DND-41 (cell line): ENCODE data around the gene TBCK.

Experiments used
- ATAC-seq: fragments of 200-7000 bp; cut with Tn5 transposase; 3 replicates; pipeline ENCODE4 v1.9.1; 2021; ENCODE audit warnings: low read depth; ENCODE audit not compliant: insufficient read depth
- DNase-seq: peaks from one replicate; pipeline ENCODE4 v3.0.0-alpha.2; 2020
- H2AFZ ChIP-seq: 2 replicates; pipeline ENCODE4 v1.6.0; 2012; ENCODE audit warnings: low read depth, low read length
- H3K27ac ChIP-seq: 2 replicates; pipeline ENCODE4 v1.5.1; 2012; ENCODE audit warnings: low read length, inconsistent platforms
- H3K27me3 ChIP-seq: fragments of 200-600 bp; sonication (generic); 2 replicates; pipeline ENCODE4 v1.6.0; 2012; ENCODE audit warnings: low read length, mild to moderate bottlenecking, inconsistent platforms; ENCODE audit not compliant: insufficient read depth, poor library complexity
- H3K36me3 ChIP-seq: 2 replicates; pipeline ENCODE4 v1.5.1; 2012; ENCODE audit warnings: low read length, inconsistent platforms; ENCODE audit not compliant: insufficient read depth
- H3K4me1 ChIP-seq: 2 replicates; pipeline ENCODE4 v1.5.1; 2012; ENCODE audit warnings: mild to moderate bottlenecking, low read length; ENCODE audit not compliant: insufficient read depth
- H3K4me2 ChIP-seq: 2 replicates; pipeline ENCODE4 v1.6.0; 2012; ENCODE audit warnings: mild to moderate bottlenecking, moderate library complexity, low read length, inconsistent platforms; ENCODE audit not compliant: insufficient read depth
- H3K4me3 ChIP-seq, 2 experiments: fragments of 200-600 bp in 1 of 2; shearing (Covaris generic) in 1 of 2; 2 replicates each; pipeline ENCODE4 v1.5.1; 2012 to 2016; ENCODE audit warnings: inconsistent platforms in 2 of 2, low read length in 2 of 2, mild to moderate bottlenecking in 2 of 2, low read depth in 1 of 2, moderate library complexity in 1 of 2
- H3K79me2 ChIP-seq: 2 replicates; pipeline ENCODE4 v1.6.0; 2012; ENCODE audit warnings: low read length, inconsistent platforms; ENCODE audit not compliant: insufficient read depth
- H3K9ac ChIP-seq: 2 replicates; pipeline ENCODE4 v1.6.0; 2012; ENCODE audit warnings: low read depth, mild to moderate bottlenecking, inconsistent platforms, low read length, moderate library complexity
- H3K9me3 ChIP-seq: 2 replicates; pipeline ENCODE4 v1.5.1; 2012; ENCODE audit warnings: low read length, moderate library complexity, mild to moderate bottlenecking, inconsistent platforms; ENCODE audit not compliant: insufficient read depth, severe bottlenecking
- H4K20me1 ChIP-seq: 2 replicates; pipeline ENCODE4 v1.6.0; 2012; ENCODE audit warnings: low read length; ENCODE audit not compliant: insufficient read depth
- EZH2 ChIP-seq: IDR thresholded peaks from 3 replicates; pipeline ENCODE4 v1.6.1; 2012; ENCODE audit warnings: borderline replicate concordance, low read depth, mild to moderate bottlenecking, moderate library complexity, low read length, inconsistent platforms; ENCODE audit not compliant: severe bottlenecking
- TF ChIP-seq, protein P1 (sequence below): IDR thresholded peaks from 2 replicates; pipeline ENCODE4 v1.5.1; 2012; ENCODE audit warnings: borderline replicate concordance, low read length, moderate library complexity, mild to moderate bottlenecking; ENCODE audit not compliant: poor library complexity, severe bottlenecking; ENCODE audit errors: extremely low read depth

The TBCK gene

DNA sequence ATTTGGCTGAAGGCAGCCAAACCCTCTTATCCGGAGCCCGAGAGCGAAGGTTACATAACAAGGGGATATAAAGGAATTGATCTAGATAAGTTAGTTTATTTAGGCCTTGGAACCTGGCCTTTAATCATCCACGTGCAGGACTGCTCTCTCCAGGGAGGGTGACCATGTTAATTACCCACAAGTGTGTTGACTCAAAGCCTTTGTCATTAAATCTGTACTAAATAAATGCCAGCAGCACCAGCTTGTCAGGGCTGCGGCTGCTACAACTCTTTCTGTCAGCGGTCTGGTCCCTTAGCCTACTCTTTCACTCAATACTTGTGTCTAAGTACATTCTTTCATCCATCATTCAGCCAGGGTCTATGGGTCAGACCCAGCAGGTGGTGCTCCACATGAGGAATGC, 206.1 kb downstream of the TBCK start:
- Histone ChIP-seq H3K27ac (no peak overlapping the region), H3K4me3 (no peak overlapping the region), H3K36me3 (peaks cover 22% of the 10 kb centered on the region; the same call in 1 of the 2 replicates), H3K9me3 (peaks cover 26% of the 10 kb centered on the region), H2AFZ (no peak overlapping the region), H3K4me2 (no peak overlapping the region), H4K20me1 (no peaks in the 10 kb centered on the region), H3K27me3 (no peaks in the 10 kb centered on the region), H3K79me2 (no peaks in the 10 kb centered on the region), H3K4me1 (no peaks in the 10 kb centered on the region), H3K9ac (no peak overlapping the region)
- ATAC-seq: no peak
- no peak for DNase-seq
- TF ChIP-seq, protein P1, sequence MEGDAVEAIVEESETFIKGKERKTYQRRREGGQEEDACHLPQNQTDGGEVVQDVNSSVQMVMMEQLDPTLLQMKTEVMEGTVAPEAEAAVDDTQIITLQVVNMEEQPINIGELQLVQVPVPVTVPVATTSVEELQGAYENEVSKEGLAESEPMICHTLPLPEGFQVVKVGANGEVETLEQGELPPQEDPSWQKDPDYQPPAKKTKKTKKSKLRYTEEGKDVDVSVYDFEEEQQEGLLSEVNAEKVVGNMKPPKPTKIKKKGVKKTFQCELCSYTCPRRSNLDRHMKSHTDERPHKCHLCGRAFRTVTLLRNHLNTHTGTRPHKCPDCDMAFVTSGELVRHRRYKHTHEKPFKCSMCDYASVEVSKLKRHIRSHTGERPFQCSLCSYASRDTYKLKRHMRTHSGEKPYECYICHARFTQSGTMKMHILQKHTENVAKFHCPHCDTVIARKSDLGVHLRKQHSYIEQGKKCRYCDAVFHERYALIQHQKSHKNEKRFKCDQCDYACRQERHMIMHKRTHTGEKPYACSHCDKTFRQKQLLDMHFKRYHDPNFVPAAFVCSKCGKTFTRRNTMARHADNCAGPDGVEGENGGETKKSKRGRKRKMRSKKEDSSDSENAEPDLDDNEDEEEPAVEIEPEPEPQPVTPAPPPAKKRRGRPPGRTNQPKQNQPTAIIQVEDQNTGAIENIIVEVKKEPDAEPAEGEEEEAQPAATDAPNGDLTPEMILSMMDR: no peak
- no peak for TF ChIP-seq EZH2

DNA sequence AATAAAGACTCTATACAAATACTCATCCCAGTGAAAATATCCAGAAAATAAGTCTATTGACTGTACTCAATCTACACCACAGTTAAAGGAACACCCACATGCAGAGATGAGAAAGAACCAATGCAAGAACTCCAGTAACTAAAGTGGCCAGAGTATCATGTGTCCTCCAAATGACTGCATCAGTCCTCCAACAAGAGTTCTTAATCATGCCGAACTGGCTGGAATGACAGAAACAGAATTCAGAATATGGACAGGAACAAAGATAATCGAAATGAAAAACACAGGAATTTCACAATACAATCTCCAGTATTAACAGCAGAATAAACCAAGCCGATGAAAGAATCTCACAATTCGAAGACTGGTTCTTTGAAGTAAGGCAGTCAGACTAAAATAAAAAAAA, 210.3 kb downstream of the TBCK start:
- Histone ChIP-seq H3K4me3 (no peak overlapping the region), H3K27me3 (no peaks in the 10 kb centered on the region), H3K4me2 (no peak overlapping the region), H4K20me1 (no peaks in the 10 kb centered on the region), H3K9ac (no peak overlapping the region), H3K9me3 (peaks cover 14% of the 10 kb centered on the region), H3K27ac (no peak overlapping the region), H3K4me1 (no peaks in the 10 kb centered on the region), H3K36me3 (peaks cover 3% of the 10 kb centered on the region; the same call in 1 of the 2 replicates), H2AFZ (no peak overlapping the region), H3K79me2 (no peaks in the 10 kb centered on the region)
- no peak for TF ChIP-seq EZH2
- TF ChIP-seq, protein P1: no peak
- ATAC-seq (no peak), DNase-seq (no peak)

DNA sequence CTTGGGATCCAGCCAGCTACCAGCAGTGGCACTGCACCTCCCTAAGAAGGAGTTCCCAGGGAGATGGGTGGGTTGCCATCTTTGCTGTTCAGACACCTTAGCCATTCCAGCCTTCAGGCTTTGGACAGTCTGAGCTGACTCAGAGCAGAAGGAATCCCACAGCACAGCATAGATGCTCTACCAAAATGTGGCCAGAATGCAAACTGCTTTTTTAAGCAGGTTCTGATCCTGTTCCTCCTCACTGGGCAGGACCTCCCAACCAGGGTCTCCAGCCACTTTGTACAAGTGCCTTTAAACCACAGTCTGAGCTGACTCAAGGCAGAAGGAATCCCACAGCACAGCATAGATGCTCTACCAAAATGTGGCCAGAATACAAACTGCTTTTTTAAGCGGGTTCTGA, 211.7 kb downstream of the TBCK start:
- Histone ChIP-seq H3K9me3 (peaks cover 2% of the 10 kb centered on the region), H3K27ac (no peak overlapping the region), H2AFZ (no peak overlapping the region), H3K36me3 (peaks cover 3% of the 10 kb centered on the region; the same call in 1 of the 2 replicates), H3K4me3 (no peak overlapping the region), H3K4me2 (no peak overlapping the region), H3K4me1 (no peaks in the 10 kb centered on the region), H4K20me1 (no peaks in the 10 kb centered on the region), H3K79me2 (no peaks in the 10 kb centered on the region), H3K27me3 (no peaks in the 10 kb centered on the region), H3K9ac (no peak overlapping the region)
- no peak for ATAC-seq
- no peak for DNase-seq
- TF ChIP-seq EZH2: no peak
- TF ChIP-seq, protein P1: no peak

DNA sequence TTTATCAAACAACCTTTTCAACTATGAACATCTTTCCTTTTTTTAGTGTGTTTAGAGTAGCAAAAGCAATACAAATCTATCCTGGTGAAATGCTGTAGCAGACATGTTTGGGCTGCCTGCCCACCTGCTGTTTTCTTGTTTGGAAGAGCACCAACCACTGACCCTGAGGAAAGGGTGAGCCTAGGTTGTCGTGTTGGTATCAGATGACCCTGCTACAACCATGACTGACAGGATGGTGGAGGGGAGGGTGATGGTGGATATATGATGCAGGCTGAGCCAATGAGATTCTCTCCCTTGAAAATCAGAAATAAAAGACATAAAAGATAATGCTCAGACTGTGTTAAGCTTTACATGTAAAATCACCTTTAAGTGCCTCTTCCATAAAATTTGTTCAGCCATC, 219.6 kb downstream of the TBCK start:
- ATAC-seq (no peak), DNase-seq (no peak)
- H3K27ac ChIP-seq: no peak overlapping the region
- no peaks in the 10 kb centered on the region for H3K79me2 ChIP-seq
- H3K4me1 ChIP-seq: no peaks in the 10 kb centered on the region
- H3K9ac ChIP-seq: no peak overlapping the region
- no peaks in the 10 kb centered on the region for H3K9me3 ChIP-seq
- H3K27me3 ChIP-seq: no peaks in the 10 kb centered on the region
- no peaks in the 10 kb centered on the region for H4K20me1 ChIP-seq
- peaks cover 4% of the 10 kb centered on the region for H3K36me3 ChIP-seq
- no peak overlapping the region for H3K4me2 ChIP-seq
- TF ChIP-seq EZH2: no peak
- TF ChIP-seq, protein P1: no peak
- H2AFZ ChIP-seq: no peak overlapping the region
- no peak overlapping the region for H3K4me3 ChIP-seq
